MV-4-11 (cell line): ENCODE measurements around the gene RAB30.
A peak's percentile ranks its signal among the peaks of the same experiment; 100 is the strongest.

Experiments
- DNase-seq: peaks from one replicate; lab custom pipeline; 2025; lab: John Stamatoyannopoulos, UW

Gene RAB30

GRCh38 chr11:83071567-83072349 is at the start of gene RAB30:
Gene RAB30 (minus strand): TSS chr11:83071897. CDS start chr11:82997316, 74,581 bp downstream.
- peak; percentile 99 for DNase-seq

GRCh38 chr11:83120327-83120726 is 48.6 kb upstream of the RAB30 start:
- no peak for DNase-seq

- DNase-seq: no peak
These were observed 47.5 kb upstream of the RAB30 start for GRCh38 chr11:83119216-83119615.

GRCh38 chr11:83118814-83119213 is 47.1 kb upstream of the RAB30 start:
- DNase-seq: no peak

GRCh38 chr11:83116015-83116641 is 44.4 kb upstream of the RAB30 start:
- DNase-seq: no peak

- DNase-seq: no peak
These were observed 43.9 kb upstream of the RAB30 start for GRCh38 chr11:83115551-83115950.

- DNase-seq: no peak
These were observed 43.3 kb upstream of the RAB30 start for GRCh38 chr11:83115026-83115425.

GRCh38 chr11:83112886-83113285 is 41.2 kb upstream of the RAB30 start:
- no peak for DNase-seq

- no peak for DNase-seq
These were observed 33.5 kb upstream of the RAB30 start for GRCh38 chr11:83105168-83105567.

- no peak for DNase-seq
These were observed 31.1 kb upstream of the RAB30 start for GRCh38 chr11:83102834-83103233.

- DNase-seq: no peak
These were observed 25.9 kb upstream of the RAB30 start for GRCh38 chr11:83097429-83098075.

GRCh38 chr11:83093634-83094033 is 21.9 kb upstream of the RAB30 start:
- no peak for DNase-seq

GRCh38 chr11:83092488-83093384 is 21.0 kb upstream of the RAB30 start:
- DNase-seq: no peak

GRCh38 chr11:83088965-83089364 is 17.3 kb upstream of the RAB30 start:
- DNase-seq: peak; percentile 12

- no peak for DNase-seq
These were observed 15.3 kb upstream of the RAB30 start for GRCh38 chr11:83087035-83087434.

GRCh38 chr11:83079820-83080219 is 8.1 kb upstream of the RAB30 start:
- no peak for DNase-seq

GRCh38 chr11:83078269-83078668 is 6.6 kb upstream of the RAB30 start:
- no peak for DNase-seq

- DNase-seq: no peak
These were observed 2.2 kb upstream of the RAB30 start for GRCh38 chr11:83073884-83074283.

- no peak for DNase-seq
These were observed 1.6 kb upstream of the RAB30 start for GRCh38 chr11:83073258-83073657.

- no peak for DNase-seq
These were observed 899 bp upstream of the RAB30 start for GRCh38 chr11:83072350-83073242.
